A549 (cell line): Measurements from ENCODE around the gene SPEM1. TPM values are rescaled to one million over a fixed set of nuclear protein-coding genes. Genes with fewer than 3 reads are reported as not detected.

Source experiments
- ATAC-seq, 2 experiments: fragments of 200-7000 bp in 1 of 2; fragments of >200 bp in 1 of 2; cut with Nextera tagmentation in 1 of 2; cut with Tn5 transposase in 1 of 2; 3 replicates each; pipeline versions ENCODE4 v1.8.0 to v1.9.1; 2018 to 2020; ENCODE audit warnings: mild to moderate bottlenecking in 1 of 2, moderate library complexity in 1 of 2
- CTCF ChIA-PET: fragments of 300-600 bp; sonication (Branson Sonifier 250); formaldehyde crosslinking; extraction: SDS; loops from one replicate; lab custom pipeline; 2021; ENCODE audit warnings: antibody characterized with exemption, inconsistent platforms; lab: Yijun Ruan, JAX
- POLR2A ChIA-PET: fragments of 350-600 bp; formaldehyde crosslinking; extraction: SDS; loops from one replicate; lab custom pipeline; 2021; ENCODE audit warnings: antibody characterized with exemption, inconsistent platforms; lab: Yijun Ruan, JAX
- DNase-seq, 2 experiments: peaks; one replicate each; pipeline versions ENCODE4 v3.0.0 to v3.0.0-alpha.2; 2011 to 2016; ENCODE audit warnings: low read depth in 1 of 2, low spot score in 1 of 2
- FAIRE-seq: peaks from 2 replicates; lab custom pipeline; 2011; peaks lifted over from hg19 to GRCh38; lab: Jason Lieb, UNC
- H3K27ac ChIP-seq, 2 experiments: fragments of >200 bp; sonication (Bioruptor Twin); formaldehyde crosslinking; 3 replicates each; pipeline ENCODE4 v1.5.1; 2016 to 2017
- H3K4me1 ChIP-seq: fragments of >200 bp; sonication (Bioruptor Twin); formaldehyde crosslinking; 3 replicates; pipeline ENCODE4 v1.6.1; 2016
- H3K4me2 ChIP-seq: fragments of >200 bp; sonication (Bioruptor Twin); formaldehyde crosslinking; 3 replicates; pipeline ENCODE4 v1.6.1; 2016
- H3K4me3 ChIP-seq: fragments of >200 bp; sonication (Bioruptor Twin); formaldehyde crosslinking; 3 replicates; pipeline ENCODE4 v1.5.1; 2016
- H3K9me3 ChIP-seq: fragments of >200 bp; sonication (Bioruptor Twin); formaldehyde crosslinking; 3 replicates; pipeline ENCODE4 v1.6.1; 2016
- ATOH8 ChIP-seq: fragments of 250-450 bp; sonication (Bioruptor Pico); IDR thresholded peaks from 2 replicates; pipeline ENCODE4 v1.5.0; 2020; ENCODE audit warnings: low read depth, mild to moderate bottlenecking, moderate library complexity
- EHMT2 ChIP-seq: fragments of 200-600 bp; sonication (generic); IDR thresholded peaks from 2 replicates; pipeline ENCODE4 v1.6.1; 2016; ENCODE audit warnings: antibody characterized with exemption, low read depth, mild to moderate bottlenecking, moderate library complexity
- ESRRA ChIP-seq: fragments of 150-350 bp; IDR thresholded peaks from 2 replicates; pipeline ENCODE4 v1.6.1; 2014; ENCODE audit warnings: mild to moderate bottlenecking, low read length, borderline replicate concordance
- GATA3 ChIP-seq: IDR thresholded peaks from 2 replicates; pipeline ENCODE4 v1.6.1; 2012; ENCODE audit warnings: borderline replicate concordance
- HES2 ChIP-seq: fragments of >200 bp; sonication (Bioruptor Twin); formaldehyde crosslinking; IDR thresholded peaks from 2 replicates; pipeline ENCODE4 v1.6.1; 2016
- MAZ ChIP-seq: fragments of 150-350 bp; IDR thresholded peaks from 2 replicates; pipeline ENCODE4 v1.6.1; 2014; ENCODE audit warnings: antibody characterized with exemption, low read depth, low read length, borderline replicate concordance
- NFE2L2 ChIP-seq: fragments of 150-350 bp; conservative IDR thresholded peaks from 2 replicates; pipeline ENCODE4 v1.6.1; 2014; ENCODE audit warnings: low read length
- POLR2AphosphoS2 ChIP-seq: conservative IDR thresholded peaks from 2 replicates; pipeline ENCODE4 v1.6.1; 2012; ENCODE audit warnings: low read length, improper control_type of control experiment, inconsistent platforms
- RCOR1 ChIP-seq: fragments of 150-350 bp; IDR thresholded peaks from 2 replicates; pipeline ENCODE4 v1.6.1; 2014; ENCODE audit warnings: antibody characterized with exemption, low read length, low read depth
- RFX5 ChIP-seq: fragments of 450-650 bp; IDR thresholded peaks from 2 replicates; pipeline ENCODE4 v1.7.1; 2014; ENCODE audit warnings: antibody characterized with exemption, mild to moderate bottlenecking, moderate library complexity
- TFCP2L1 ChIP-seq: fragments of 250-450 bp; sonication (Bioruptor Pico); IDR thresholded peaks from 2 replicates; pipeline ENCODE4 v1.5.0; 2021; ENCODE audit warnings: mild to moderate bottlenecking
- TP53 ChIP-seq: fragments of 250-450 bp; sonication (Bioruptor Pico); IDR thresholded peaks from 2 replicates; pipeline ENCODE4 v1.5.0; 2021; ENCODE audit warnings: mild to moderate bottlenecking, moderate library complexity
- ZC3H11A ChIP-seq: fragments of 450-650 bp; IDR thresholded peaks from 2 replicates; pipeline ENCODE4 v1.6.1; 2014; ENCODE audit warnings: antibody characterized with exemption, mild to moderate bottlenecking
- WGBS: methylation state at CpG from one replicate; pipeline ENCODE4 v1.1.6; 2017; ENCODE audit errors: missing lambda C conversion rate; 5-methylcytosine and 5-hydroxymethylcytosine counted together
- polyA plus RNA-seq, 4 experiments: library from polyadenylated mRNA; depleted of rRNA in 3 of 4; stranded (reverse); fragments of >200 nt; fragmentation: RNase III in 1 of 4; extraction: RNeasy Plus Mini Kit Qiagen cat#74134 plus additional on column Dnase treatment in 1 of 4; gene quantifications; 2 replicates in 3 of 4; 3 replicates in 1 of 4; pipeline ENCODE4 v1.2.3, GENCODE V29; 2011 to 2017
- TF ChIP-seq, protein P1 (sequence below): IDR thresholded peaks from 2 replicates; pipeline ENCODE4 v1.6.1; 2012
- TF ChIP-seq, protein P2 (sequence below): fragments of 250-450 bp; sonication (Bioruptor Pico); IDR thresholded peaks from 2 replicates; pipeline ENCODE4 v1.5.0; 2021; ENCODE audit warnings: mild to moderate bottlenecking, moderate library complexity, borderline replicate concordance
- TF ChIP-seq, protein P3 (sequence below): fragments of 200-600 bp; sonication (generic); IDR thresholded peaks from 2 replicates; pipeline ENCODE4 v1.6.1; 2016; ENCODE audit warnings: antibody characterized with exemption, mild to moderate bottlenecking, moderate library complexity

Gene SPEM1
- polyA plus RNA-seq, 2 of the 4 experiments (the other 2 are of a cell fraction) = 0.09 TPM; not detected in 1

GRCh38 chr17:7408863-7409262, 11.3 kb upstream of the SPEM1 start:
- CTCF ChIA-PET = interaction anchor here (0.5 to 3.4 kb wide), 8 partner anchors 12 to 151 kb away, joined by 3 to 20 read pairs (median 4); partner anchors contain the start of gene SPEM1
- no peak for TF ChIP-seq EHMT2
- TF ChIP-seq ESRRA = no peak
- TF ChIP-seq, protein P1, sequence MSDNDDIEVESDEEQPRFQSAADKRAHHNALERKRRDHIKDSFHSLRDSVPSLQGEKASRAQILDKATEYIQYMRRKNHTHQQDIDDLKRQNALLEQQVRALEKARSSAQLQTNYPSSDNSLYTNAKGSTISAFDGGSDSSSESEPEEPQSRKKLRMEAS = no peak
- TF ChIP-seq, protein P2, sequence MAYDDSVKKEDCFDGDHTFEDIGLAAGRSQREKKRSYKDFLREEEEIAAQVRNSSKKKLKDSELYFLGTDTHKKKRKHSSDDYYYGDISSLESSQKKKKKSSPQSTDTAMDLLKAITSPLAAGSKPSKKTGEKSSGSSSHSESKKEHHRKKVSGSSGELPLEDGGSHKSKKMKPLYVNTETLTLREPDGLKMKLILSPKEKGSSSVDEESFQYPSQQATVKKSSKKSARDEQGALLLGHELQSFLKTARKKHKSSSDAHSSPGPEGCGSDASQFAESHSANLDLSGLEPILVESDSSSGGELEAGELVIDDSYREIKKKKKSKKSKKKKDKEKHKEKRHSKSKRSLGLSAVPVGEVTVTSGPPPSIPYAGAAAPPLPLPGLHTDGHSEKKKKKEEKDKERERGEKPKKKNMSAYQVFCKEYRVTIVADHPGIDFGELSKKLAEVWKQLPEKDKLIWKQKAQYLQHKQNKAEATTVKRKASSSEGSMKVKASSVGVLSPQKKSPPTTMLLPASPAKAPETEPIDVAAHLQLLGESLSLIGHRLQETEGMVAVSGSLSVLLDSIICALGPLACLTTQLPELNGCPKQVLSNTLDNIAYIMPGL (CRISPR knock-in tag) = no peak
- TF ChIP-seq RFX5 = no peak
- TF ChIP-seq RCOR1 = no peak
- no peak for TF ChIP-seq MAZ
- no peak for TF ChIP-seq GATA3
- TF ChIP-seq, protein P3, sequence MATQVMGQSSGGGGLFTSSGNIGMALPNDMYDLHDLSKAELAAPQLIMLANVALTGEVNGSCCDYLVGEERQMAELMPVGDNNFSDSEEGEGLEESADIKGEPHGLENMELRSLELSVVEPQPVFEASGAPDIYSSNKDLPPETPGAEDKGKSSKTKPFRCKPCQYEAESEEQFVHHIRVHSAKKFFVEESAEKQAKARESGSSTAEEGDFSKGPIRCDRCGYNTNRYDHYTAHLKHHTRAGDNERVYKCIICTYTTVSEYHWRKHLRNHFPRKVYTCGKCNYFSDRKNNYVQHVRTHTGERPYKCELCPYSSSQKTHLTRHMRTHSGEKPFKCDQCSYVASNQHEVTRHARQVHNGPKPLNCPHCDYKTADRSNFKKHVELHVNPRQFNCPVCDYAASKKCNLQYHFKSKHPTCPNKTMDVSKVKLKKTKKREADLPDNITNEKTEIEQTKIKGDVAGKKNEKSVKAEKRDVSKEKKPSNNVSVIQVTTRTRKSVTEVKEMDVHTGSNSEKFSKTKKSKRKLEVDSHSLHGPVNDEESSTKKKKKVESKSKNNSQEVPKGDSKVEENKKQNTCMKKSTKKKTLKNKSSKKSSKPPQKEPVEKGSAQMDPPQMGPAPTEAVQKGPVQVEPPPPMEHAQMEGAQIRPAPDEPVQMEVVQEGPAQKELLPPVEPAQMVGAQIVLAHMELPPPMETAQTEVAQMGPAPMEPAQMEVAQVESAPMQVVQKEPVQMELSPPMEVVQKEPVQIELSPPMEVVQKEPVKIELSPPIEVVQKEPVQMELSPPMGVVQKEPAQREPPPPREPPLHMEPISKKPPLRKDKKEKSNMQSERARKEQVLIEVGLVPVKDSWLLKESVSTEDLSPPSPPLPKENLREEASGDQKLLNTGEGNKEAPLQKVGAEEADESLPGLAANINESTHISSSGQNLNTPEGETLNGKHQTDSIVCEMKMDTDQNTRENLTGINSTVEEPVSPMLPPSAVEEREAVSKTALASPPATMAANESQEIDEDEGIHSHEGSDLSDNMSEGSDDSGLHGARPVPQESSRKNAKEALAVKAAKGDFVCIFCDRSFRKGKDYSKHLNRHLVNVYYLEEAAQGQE = no peak
- TF ChIP-seq NFE2L2 = no peak
- no peak for TF ChIP-seq TP53 (CRISPR knock-in tag)
- TF ChIP-seq, all 56 proteins: peak for 0
- POLR2A ChIA-PET = no interaction called here
- no peaks in the 10 kb centered on the region for H3K9me3 ChIP-seq
- FAIRE-seq (no peak), DNase-seq (no peak), ATAC-seq (no peak)
- no peak overlapping the region for H3K27ac ChIP-seq
- WGBS = 89% methylated on average over 6 of the region's 6 CpGs
- H3K4me2 ChIP-seq = no peak overlapping the region
- no peak overlapping the region for H3K4me3 ChIP-seq
- peaks cover 14% of the 10 kb centered on the region for H3K4me1 ChIP-seq

DNA sequence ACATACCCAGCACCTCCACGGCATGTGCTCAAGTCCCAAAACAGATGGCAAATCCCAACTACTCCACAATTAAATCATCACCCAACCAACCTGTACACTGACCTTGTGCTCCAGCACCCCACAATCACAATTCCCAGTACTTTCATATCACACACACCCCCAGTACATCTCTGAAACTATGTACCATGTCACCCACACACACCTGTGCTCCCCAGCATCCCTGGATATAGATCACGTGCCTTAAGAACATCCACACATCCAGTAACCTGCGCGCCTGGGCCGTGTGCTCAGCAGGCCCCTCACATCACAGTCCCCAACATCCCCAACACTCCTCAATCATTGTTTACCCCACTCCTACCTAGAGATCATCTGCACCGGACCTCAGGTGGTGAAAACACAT, 10.4 kb upstream of the SPEM1 start:
- Histone ChIP-seq H3K27ac (no peak overlapping the region), H3K4me3 (no peak overlapping the region), H3K4me2 (no peak overlapping the region), H3K4me1 (peaks cover 14% of the 10 kb centered on the region), H3K9me3 (no peaks in the 10 kb centered on the region)
- FAIRE-seq (no peak), ATAC-seq (no peak), DNase-seq (no peak)
- TF ChIP-seq ZC3H11A (no peak), TFCP2L1 (CRISPR knock-in tag) (no peak), ESRRA (no peak), HES2 (no peak), POLR2AphosphoS2 (no peak), ATOH8 (no peak)
- POLR2A ChIA-PET = interaction anchor here (0.6 kb wide), 1 partner anchor 38 kb away, joined by 3 read pairs; no protein-coding TSS in a partner anchor
- CTCF ChIA-PET = interaction anchor here (0.6 to 3.4 kb wide), 7 partner anchors 11 to 151 kb away, joined by 3 to 20 read pairs (median 6); partner anchors contain the start of gene SPEM1
- 86% methylated on average over 6 of the region's 6 CpGs for WGBS
